ENCODE results near the gene PTGES3L.
A peak's percentile ranks its signal among the peaks of the same experiment; 100 is the strongest.

PTGES3L gene

GRCh38 chr17:43019418-43019817, 39.5 kb upstream of the PTGES3L start:
- Histone ChIP-seq H3K27me3 (no peaks in the 10 kb centered on the region), H3K4me1 (peaks cover 16% of the 10 kb centered on the region), H3K36me3 (peaks cover 6% of the 10 kb centered on the region; the same call in 1 of the 2 replicates), H3K4me3 (ENCODE audit: low read depth, low read length) (peak overlapping the region; percentile 14; the same call in 1 of the 2 replicates), H3K9me3 (no peaks in the 10 kb centered on the region)
- DNase-seq: no peak
- no peak for TF ChIP-seq CTCF (IDR thresholded peaks at IDR 0.05; ENCODE audit: low read depth, low read length)

- DNase-seq: no peak
- H3K36me3 ChIP-seq: peaks cover 6% of the 10 kb centered on the region; the same call in 1 of the 2 replicates
- no peak for TF ChIP-seq CTCF (IDR thresholded peaks at IDR 0.05; ENCODE audit: low read depth, low read length)
- H3K4me3 ChIP-seq (ENCODE audit: low read depth, low read length): no peak overlapping the region; the same call in 1 of the 2 replicates
- no peaks in the 10 kb centered on the region for H3K9me3 ChIP-seq
- H3K4me1 ChIP-seq: peaks cover 16% of the 10 kb centered on the region
- no peaks in the 10 kb centered on the region for H3K27me3 ChIP-seq
Measured at GRCh38 chr17:43018932-43019331, 39.1 kb upstream of the PTGES3L start.

GRCh38 chr17:43018008-43018853, 38.4 kb upstream of the PTGES3L start:
- Histone ChIP-seq H3K4me1 (peaks cover 16% of the 10 kb centered on the region), H3K27me3 (no peaks in the 10 kb centered on the region), H3K9me3 (no peaks in the 10 kb centered on the region), H3K4me3 (ENCODE audit: low read depth, low read length) (peak overlapping the region; percentile 19; the same call in 1 of the 2 replicates), H3K36me3 (peaks cover 6% of the 10 kb centered on the region; the same call in 1 of the 2 replicates)
- no peak for TF ChIP-seq CTCF (IDR thresholded peaks at IDR 0.05; ENCODE audit: low read depth, low read length)
- peak; percentile 89 for DNase-seq

- TF ChIP-seq CTCF (IDR thresholded peaks at IDR 0.05; ENCODE audit: low read depth, low read length): no peak
- H3K36me3 ChIP-seq: peaks cover 6% of the 10 kb centered on the region; the same call in 1 of the 2 replicates
- no peaks in the 10 kb centered on the region for H3K27me3 ChIP-seq
- peaks cover 16% of the 10 kb centered on the region for H3K4me1 ChIP-seq
- DNase-seq: no peak
- no peaks in the 10 kb centered on the region for H3K9me3 ChIP-seq
- no peak overlapping the region for H3K4me3 ChIP-seq (ENCODE audit: low read depth, low read length)
Measured at GRCh38 chr17:43016216-43016615, 36.3 kb upstream of the PTGES3L start.

GRCh38 chr17:43015579-43015978, 35.7 kb upstream of the PTGES3L start:
- no peak for DNase-seq
- no peaks in the 10 kb centered on the region for H3K27me3 ChIP-seq
- H3K4me1 ChIP-seq: peaks cover 13% of the 10 kb centered on the region
- H3K4me3 ChIP-seq (ENCODE audit: low read depth, low read length): no peak overlapping the region
- TF ChIP-seq CTCF (IDR thresholded peaks at IDR 0.05; ENCODE audit: low read depth, low read length): no peak
- H3K9me3 ChIP-seq: no peaks in the 10 kb centered on the region
- H3K36me3 ChIP-seq: peaks cover 6% of the 10 kb centered on the region; the same call in 1 of the 2 replicates
